DOHH2 (cell line): ENCODE data around the gene TRIOBP.

Experiments
- CTCF ChIP-seq: fragments of 200-600 bp; sonication (generic); IDR thresholded peaks from one replicate; pipeline ENCODE4 v1.5.1; 2014; ENCODE audit warnings: antibody characterized with exemption, mild to moderate bottlenecking, low read depth, low read length; ENCODE audit not compliant: poor library complexity, severe bottlenecking
- EZH2phosphoT487 ChIP-seq: fragments of 200-600 bp; sonication (generic); IDR thresholded peaks from 2 replicates; pipeline ENCODE4 v1.6.1; 2017; ENCODE audit warnings: borderline replicate concordance, mild to moderate bottlenecking, antibody characterized with exemption, low read length, moderate library complexity, mixed read lengths

GRCh38 chr22:37820350-37820749 is 123.5 kb downstream of the TRIOBP start:
- TF ChIP-seq CTCF (no peak), EZH2phosphoT487 (no peak)
